GM18517 (cell line): ENCODE measurements around the gene ACTR1B.
"Not testable (repeated sequence)": the region's sequence is repeated elsewhere in the genome, so short reads cannot be mapped to it uniquely, and the experiment has no call there.

ENCODE experiments used
- ATAC-seq: cut with Tn5 transposase; IDR thresholded peaks from one replicate; pipeline ENCODE4 v1.9.1; 2021; ENCODE audit warnings: mild to moderate bottlenecking, moderate library complexity; ENCODE audit not compliant: unreplicated experiment

Gene ACTR1B

GRCh38 chr2:97618939-97619827, 44.7 kb downstream of the ACTR1B start:
- ATAC-seq: not testable (repeated sequence)

- no peak for ATAC-seq
These were observed 45.9 kb downstream of the ACTR1B start for GRCh38 chr2:97617911-97618310.

- not testable (repeated sequence) for ATAC-seq
These were observed 48.1 kb downstream of the ACTR1B start for GRCh38 chr2:97615746-97616145.

GRCh38 chr2:97611895-97612294, 51.9 kb downstream of the ACTR1B start:
- ATAC-seq: not testable (repeated sequence)

- not testable (repeated sequence) for ATAC-seq
These were observed 55.1 kb downstream of the ACTR1B start for GRCh38 chr2:97608745-97609144.
